ENCODE measurements around the gene FGF14. TPM values are rescaled to one million over a fixed set of nuclear protein-coding genes. Genes with fewer than 3 reads are reported as not detected.

FGF14 gene
- total and polyA plus RNA-seq, 2 experiments from 2014 or later: 0.03 TPM; not detected in 1

GRCh38 chr13:101946401-101946800 is 455.4 kb downstream of the FGF14 start:
- no peak overlapping the region for H3K4me2 ChIP-seq
- no peak overlapping the region for H2AFZ ChIP-seq
- no peak overlapping the region for H3K27ac Mint-ChIP-seq
- DNase-seq (ENCODE audit: low spot score) (no peak), ATAC-seq (no peak)
- H3K27me3 ChIP-seq (ENCODE audit: insufficient read depth): no peaks in the 10 kb centered on the region
- no peaks in the 10 kb centered on the region for H3K36me3 Mint-ChIP-seq (ENCODE audit: low read depth)
- H3K79me2 ChIP-seq (replicated peaks; ENCODE audit: insufficient read depth): no peaks in the 10 kb centered on the region
- no peaks in the 10 kb centered on the region for H4K20me1 ChIP-seq (replicated peaks; ENCODE audit: insufficient read depth)
- H3K27me3 Mint-ChIP-seq (ENCODE audit: insufficient read depth, low read depth, poor library complexity): no peaks in the 10 kb centered on the region
- H3K4me3 Mint-ChIP-seq: no peak overlapping the region
- H3K4me3 ChIP-seq: no peak overlapping the region
- H3K4me1 Mint-ChIP-seq: peaks cover 3% of the 10 kb centered on the region; the same call in 2 of the 3 replicates
- TF ChIP-seq ZNF331 (CRISPR knock-in tag; IDR thresholded peaks at IDR 0.05; ENCODE audit: low read depth) (no peak), CTCF (conservative IDR thresholded peaks at IDR 0.05; ENCODE audit: low read depth in 2 of 2) (no peak), POLR2AphosphoS5 (IDR thresholded peaks at IDR 0.05; ENCODE audit: low read depth) (no peak), REST (IDR thresholded peaks at IDR 0.05; ENCODE audit: unreplicated experiment) (no peak), ETS1 (IDR thresholded peaks at IDR 0.05) (no peak), EZH2 (IDR thresholded peaks at IDR 0.05; ENCODE audit: low read depth, unreplicated experiment) (no peak), JUNB (IDR thresholded peaks at IDR 0.05; ENCODE audit: unreplicated experiment) (no peak), CREB1 (CRISPR knock-in tag; IDR thresholded peaks at IDR 0.05; ENCODE audit: low read depth) (no peak), NANOG (IDR thresholded peaks at IDR 0.05; ENCODE audit: borderline replicate concordance) (no peak), ZNF114 (CRISPR knock-in tag; IDR thresholded peaks at IDR 0.05) (no peak), EZH2phosphoT487 (IDR thresholded peaks at IDR 0.05; ENCODE audit: unreplicated experiment) (no peak), ZNF462 (CRISPR knock-in tag; IDR thresholded peaks at IDR 0.05) (no peak), STAT1 (IDR thresholded peaks at IDR 0.05; ENCODE audit: unreplicated experiment) (no peak)
- no peaks in the 10 kb centered on the region for H3F3A ChIP-seq (replicated peaks; ENCODE audit: low read depth)
- no peak overlapping the region for H3K27ac ChIP-seq (ENCODE audit: low read depth)
- H3K36me3 ChIP-seq (ENCODE audit: insufficient read depth): no peaks in the 10 kb centered on the region
- no peaks in the 10 kb centered on the region for H3K9me2 ChIP-seq (ENCODE audit: insufficient read depth)
- no peaks in the 10 kb centered on the region for H3K9me3 Mint-ChIP-seq
- H3K4me1 ChIP-seq (ENCODE audit: insufficient read depth): no peaks in the 10 kb centered on the region

Measured in GM23338 (cell line).